Measurements from ENCODE around the gene MICAL3. TPM values are rescaled to one million over a fixed set of nuclear protein-coding genes. Genes with fewer than 3 reads are reported as not detected.

MICAL3 gene
- total RNA-seq, 1 experiment from 2014 or later: 13.4 TPM

Other genes with a start within 250 kb of the MICAL3 start
- gene PEX26, start 53.4 kb upstream of the MICAL3 start, total RNA-seq (2014; rRNA removed; shearing (Covaris generic)): 12.4 and 15.9 TPM in 2 replicates
- 0.29 and 1.3 TPM in 2 replicates for gene TUBA8, start 86.2 kb upstream of the MICAL3 start, total RNA-seq (2014; rRNA removed; shearing (Covaris generic))
- gene USP18, start 125.6 kb upstream of the MICAL3 start, total RNA-seq (2014; rRNA removed; shearing (Covaris generic)): 5.7 and 11.3 TPM in 2 replicates